Panc1 (cell line): Measurements from ENCODE around the gene UBP1.

Experiments used
- POLR2AphosphoS5 ChIP-seq: IDR thresholded peaks from 2 replicates; pipeline ENCODE4 v1.6.1; 2012; ENCODE audit warnings: mild to moderate bottlenecking, low read depth, low read length, moderate library complexity
- TCF7L2 ChIP-seq: IDR thresholded peaks from 2 replicates; pipeline ENCODE4 v1.6.1; 2011; ENCODE audit warnings: mild to moderate bottlenecking, low read depth, low read length, inconsistent platforms
- TF ChIP-seq, protein P1 (sequence below): fragments of 450-650 bp; IDR thresholded peaks from 2 replicates; pipeline ENCODE4 v1.5.1; 2017; ENCODE audit warnings: mild to moderate bottlenecking
- TF ChIP-seq, protein P2 (sequence below), 2 experiments: IDR thresholded peaks; 2 replicates each; pipeline ENCODE4 v1.6.1; 2011 to 2012; ENCODE audit warnings: low read depth in 2 of 2, control low read depth in 1 of 2, low read length in 1 of 2, mild to moderate bottlenecking in 1 of 2, moderate library complexity in 1 of 2; ENCODE audit not compliant: insufficient read depth in 1 of 2

DNA sequence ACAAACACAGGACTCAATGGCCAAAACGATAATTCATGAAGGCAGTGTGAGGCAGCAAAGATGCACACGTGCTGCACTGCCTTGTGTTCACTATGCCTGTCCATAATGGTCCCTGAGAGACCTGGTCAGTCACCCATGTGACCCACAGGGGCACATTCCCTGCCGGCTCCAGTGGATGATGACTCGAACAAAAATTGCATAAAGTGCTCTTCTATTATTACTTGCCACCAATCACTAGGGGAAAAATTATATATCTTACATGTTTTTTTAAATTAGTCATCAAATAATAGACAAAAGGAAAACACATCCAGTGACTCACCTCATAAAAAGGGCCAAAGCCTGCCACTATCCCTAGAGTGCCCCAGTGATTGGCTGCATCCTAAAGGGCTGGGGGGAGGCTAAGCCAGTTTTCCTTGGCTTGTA, 47.5 kb downstream of the UBP1 start:
- TF ChIP-seq, protein P1, sequence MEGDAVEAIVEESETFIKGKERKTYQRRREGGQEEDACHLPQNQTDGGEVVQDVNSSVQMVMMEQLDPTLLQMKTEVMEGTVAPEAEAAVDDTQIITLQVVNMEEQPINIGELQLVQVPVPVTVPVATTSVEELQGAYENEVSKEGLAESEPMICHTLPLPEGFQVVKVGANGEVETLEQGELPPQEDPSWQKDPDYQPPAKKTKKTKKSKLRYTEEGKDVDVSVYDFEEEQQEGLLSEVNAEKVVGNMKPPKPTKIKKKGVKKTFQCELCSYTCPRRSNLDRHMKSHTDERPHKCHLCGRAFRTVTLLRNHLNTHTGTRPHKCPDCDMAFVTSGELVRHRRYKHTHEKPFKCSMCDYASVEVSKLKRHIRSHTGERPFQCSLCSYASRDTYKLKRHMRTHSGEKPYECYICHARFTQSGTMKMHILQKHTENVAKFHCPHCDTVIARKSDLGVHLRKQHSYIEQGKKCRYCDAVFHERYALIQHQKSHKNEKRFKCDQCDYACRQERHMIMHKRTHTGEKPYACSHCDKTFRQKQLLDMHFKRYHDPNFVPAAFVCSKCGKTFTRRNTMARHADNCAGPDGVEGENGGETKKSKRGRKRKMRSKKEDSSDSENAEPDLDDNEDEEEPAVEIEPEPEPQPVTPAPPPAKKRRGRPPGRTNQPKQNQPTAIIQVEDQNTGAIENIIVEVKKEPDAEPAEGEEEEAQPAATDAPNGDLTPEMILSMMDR = no peak
- TF ChIP-seq, protein P2, sequence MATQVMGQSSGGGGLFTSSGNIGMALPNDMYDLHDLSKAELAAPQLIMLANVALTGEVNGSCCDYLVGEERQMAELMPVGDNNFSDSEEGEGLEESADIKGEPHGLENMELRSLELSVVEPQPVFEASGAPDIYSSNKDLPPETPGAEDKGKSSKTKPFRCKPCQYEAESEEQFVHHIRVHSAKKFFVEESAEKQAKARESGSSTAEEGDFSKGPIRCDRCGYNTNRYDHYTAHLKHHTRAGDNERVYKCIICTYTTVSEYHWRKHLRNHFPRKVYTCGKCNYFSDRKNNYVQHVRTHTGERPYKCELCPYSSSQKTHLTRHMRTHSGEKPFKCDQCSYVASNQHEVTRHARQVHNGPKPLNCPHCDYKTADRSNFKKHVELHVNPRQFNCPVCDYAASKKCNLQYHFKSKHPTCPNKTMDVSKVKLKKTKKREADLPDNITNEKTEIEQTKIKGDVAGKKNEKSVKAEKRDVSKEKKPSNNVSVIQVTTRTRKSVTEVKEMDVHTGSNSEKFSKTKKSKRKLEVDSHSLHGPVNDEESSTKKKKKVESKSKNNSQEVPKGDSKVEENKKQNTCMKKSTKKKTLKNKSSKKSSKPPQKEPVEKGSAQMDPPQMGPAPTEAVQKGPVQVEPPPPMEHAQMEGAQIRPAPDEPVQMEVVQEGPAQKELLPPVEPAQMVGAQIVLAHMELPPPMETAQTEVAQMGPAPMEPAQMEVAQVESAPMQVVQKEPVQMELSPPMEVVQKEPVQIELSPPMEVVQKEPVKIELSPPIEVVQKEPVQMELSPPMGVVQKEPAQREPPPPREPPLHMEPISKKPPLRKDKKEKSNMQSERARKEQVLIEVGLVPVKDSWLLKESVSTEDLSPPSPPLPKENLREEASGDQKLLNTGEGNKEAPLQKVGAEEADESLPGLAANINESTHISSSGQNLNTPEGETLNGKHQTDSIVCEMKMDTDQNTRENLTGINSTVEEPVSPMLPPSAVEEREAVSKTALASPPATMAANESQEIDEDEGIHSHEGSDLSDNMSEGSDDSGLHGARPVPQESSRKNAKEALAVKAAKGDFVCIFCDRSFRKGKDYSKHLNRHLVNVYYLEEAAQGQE (IDR thresholded peaks at IDR 0.05; ENCODE audit: insufficient read depth in 1 of 2, low read depth in 2 of 2, low read length in 1 of 2) = no peak
- TF ChIP-seq POLR2AphosphoS5 (no peak), TCF7L2 (no peak)
